ENCODE measurements around the gene OTUB1.

Gene OTUB1

GRCh38 chr11:64023712-64024710 lies 37.8 kb downstream of the OTUB1 start:
- no peak for DNase-seq (ENCODE audit: low read depth)

- DNase-seq (ENCODE audit: low read depth), result no peak
Measured at GRCh38 chr11:64025205-64025604, 39.0 kb downstream of the OTUB1 start.

- DNase-seq (ENCODE audit: low read depth), result no peak
Measured at GRCh38 chr11:64026575-64027205, 40.5 kb downstream of the OTUB1 start.

- no peak for DNase-seq (ENCODE audit: low read depth)
Measured at GRCh38 chr11:64027651-64028397, 41.6 kb downstream of the OTUB1 start.

- no peak for DNase-seq (ENCODE audit: low read depth)
Measured at GRCh38 chr11:64028398-64029115, 42.3 kb downstream of the OTUB1 start.

- no peak for DNase-seq (ENCODE audit: low read depth)
Measured at GRCh38 chr11:64029773-64030172, 43.5 kb downstream of the OTUB1 start.

- no peak for DNase-seq (ENCODE audit: low read depth)
Measured at GRCh38 chr11:64031001-64031400, 44.8 kb downstream of the OTUB1 start.

- no peak for DNase-seq (ENCODE audit: low read depth)
Measured at GRCh38 chr11:64032050-64032449, 45.8 kb downstream of the OTUB1 start.

- no peak for DNase-seq (ENCODE audit: low read depth)
Measured at GRCh38 chr11:64034411-64034811, 48.2 kb downstream of the OTUB1 start.

- no peak for DNase-seq (ENCODE audit: low read depth)
Measured at GRCh38 chr11:64035081-64035524, 48.9 kb downstream of the OTUB1 start.

- DNase-seq (ENCODE audit: low read depth), result no peak
Measured at GRCh38 chr11:64035576-64035975, 49.3 kb downstream of the OTUB1 start, which contains the start of gene FLRT1. Gene FLRT1, plus strand, starts transcription at chr11:64035931. Its CDS starts 80,337 bp downstream, at chr11:64116268.

GRCh38 chr11:64036087-64037026 lies 50.1 kb downstream of the OTUB1 start:
- no peak for DNase-seq (ENCODE audit: low read depth)

GRCh38 chr11:64037027-64037634 lies 50.9 kb downstream of the OTUB1 start:
- DNase-seq (ENCODE audit: low read depth), result no peak

GRCh38 chr11:64038500-64038899 lies 52.3 kb downstream of the OTUB1 start:
- DNase-seq (ENCODE audit: low read depth), result no peak

GRCh38 chr11:64039012-64039665 lies 52.9 kb downstream of the OTUB1 start:
- no peak for DNase-seq (ENCODE audit: low read depth)

- no peak for DNase-seq (ENCODE audit: low read depth)
Measured at GRCh38 chr11:64040684-64041322, 54.6 kb downstream of the OTUB1 start.

- DNase-seq (ENCODE audit: low read depth), result no peak
Measured at GRCh38 chr11:64041846-64042245, 55.6 kb downstream of the OTUB1 start.

GRCh38 chr11:64042301-64042700 lies 56.1 kb downstream of the OTUB1 start:
- DNase-seq (ENCODE audit: low read depth), result no peak

- DNase-seq (ENCODE audit: low read depth), result no peak
Measured at GRCh38 chr11:64043545-64043944, 57.3 kb downstream of the OTUB1 start.
